ENCODE data around the gene KCNMB1. TPM values are rescaled to one million over a fixed set of nuclear protein-coding genes. Genes with fewer than 3 reads are reported as not detected.

KCNMB1 gene
- total RNA-seq, 1 donor from 2014 or later, result not detected

GRCh38 chr5:170338933-170339779 is 50.0 kb downstream of the KCNMB1 start:
- DNase-seq (ENCODE audit: low read depth, low spot score), result no peak
- peaks cover 12% of the 10 kb centered on the region for H3K4me1 Mint-ChIP-seq
- TF ChIP-seq CTCF (conservative IDR thresholded peaks at IDR 0.05), result no peak

GRCh38 chr5:170338291-170338690 is 50.9 kb downstream of the KCNMB1 start:
- Mint-ChIP-seq H3K4me1 (peaks cover 20% of the 10 kb centered on the region), H3K4me3 (no peak overlapping the region), H3K9me3 (no peaks in the 10 kb centered on the region), H3K27me3 (ENCODE audit: low read depth) (no peaks in the 10 kb centered on the region), H3K36me3 (ENCODE audit: low read depth) (peaks cover 3% of the 10 kb centered on the region), H3K27ac (ENCODE audit: unreplicated experiment) (no peak overlapping the region)
- TF ChIP-seq CTCF (conservative IDR thresholded peaks at IDR 0.05), result no peak
- no peak for DNase-seq (ENCODE audit: low read depth, low spot score)

More at GRCh38 chr5:170338933-170339779, 50.0 kb downstream of the KCNMB1 start:
- H3K9me3 Mint-ChIP-seq, result peaks cover 3% of the 10 kb centered on the region
- H3K27ac Mint-ChIP-seq (ENCODE audit: unreplicated experiment), result no peak overlapping the region
- no peak overlapping the region for H3K4me3 Mint-ChIP-seq
- peaks cover 3% of the 10 kb centered on the region for H3K36me3 Mint-ChIP-seq (ENCODE audit: low read depth)
- H3K27me3 Mint-ChIP-seq (ENCODE audit: low read depth), result no peaks in the 10 kb centered on the region

GRCh38 chr5:170337045-170337733 is 52.0 kb downstream of the KCNMB1 start:
- DNase-seq (ENCODE audit: low read depth, low spot score), result no peak
- no peaks in the 10 kb centered on the region for H3K27me3 Mint-ChIP-seq (ENCODE audit: low read depth)
- H3K4me3 Mint-ChIP-seq, result no peak overlapping the region
- TF ChIP-seq CTCF (conservative IDR thresholded peaks at IDR 0.05), result no peak
- no peaks in the 10 kb centered on the region for H3K9me3 Mint-ChIP-seq
- H3K4me1 Mint-ChIP-seq, result peaks cover 28% of the 10 kb centered on the region
- no peak overlapping the region for H3K27ac Mint-ChIP-seq (ENCODE audit: unreplicated experiment)
- H3K36me3 Mint-ChIP-seq (ENCODE audit: low read depth), result peaks cover 3% of the 10 kb centered on the region

- H3K9me3 Mint-ChIP-seq, result no peaks in the 10 kb centered on the region
- no peak for TF ChIP-seq CTCF (conservative IDR thresholded peaks at IDR 0.05)
- peaks cover 32% of the 10 kb centered on the region for H3K4me1 Mint-ChIP-seq
These were observed 53.1 kb downstream of the KCNMB1 start for GRCh38 chr5:170336065-170336464.

GRCh38 chr5:170334626-170335025 is 54.5 kb downstream of the KCNMB1 start:
- H3K4me1 Mint-ChIP-seq, result peaks cover 32% of the 10 kb centered on the region

More at GRCh38 chr5:170336065-170336464, 53.1 kb downstream of the KCNMB1 start:
- H3K36me3 Mint-ChIP-seq (ENCODE audit: low read depth), result no peaks in the 10 kb centered on the region
- no peak for DNase-seq (ENCODE audit: low read depth, low spot score)
- no peak overlapping the region for H3K27ac Mint-ChIP-seq (ENCODE audit: unreplicated experiment)
- H3K27me3 Mint-ChIP-seq (ENCODE audit: low read depth), result no peaks in the 10 kb centered on the region
- H3K4me3 Mint-ChIP-seq, result no peak overlapping the region

More at GRCh38 chr5:170334626-170335025, 54.5 kb downstream of the KCNMB1 start:
- DNase-seq (ENCODE audit: low read depth, low spot score), result no peak
- Mint-ChIP-seq H3K27me3 (ENCODE audit: low read depth) (no peaks in the 10 kb centered on the region), H3K9me3 (no peaks in the 10 kb centered on the region), H3K4me3 (no peak overlapping the region), H3K27ac (ENCODE audit: unreplicated experiment) (no peak overlapping the region), H3K36me3 (ENCODE audit: low read depth) (no peaks in the 10 kb centered on the region)
- no peak for TF ChIP-seq CTCF (conservative IDR thresholded peaks at IDR 0.05)

Measured in neural crest cell (in vitro differentiated cells).